ENCODE results near the gene SHC1.

Gene SHC1

GRCh38 chr1:154940651-154941194 lies 29.8 kb downstream of the SHC1 start:
- in situ Hi-C loops (cut with MboI; ENCODE audit: low sequenced_read_pairs), result no loop called here

DNA sequence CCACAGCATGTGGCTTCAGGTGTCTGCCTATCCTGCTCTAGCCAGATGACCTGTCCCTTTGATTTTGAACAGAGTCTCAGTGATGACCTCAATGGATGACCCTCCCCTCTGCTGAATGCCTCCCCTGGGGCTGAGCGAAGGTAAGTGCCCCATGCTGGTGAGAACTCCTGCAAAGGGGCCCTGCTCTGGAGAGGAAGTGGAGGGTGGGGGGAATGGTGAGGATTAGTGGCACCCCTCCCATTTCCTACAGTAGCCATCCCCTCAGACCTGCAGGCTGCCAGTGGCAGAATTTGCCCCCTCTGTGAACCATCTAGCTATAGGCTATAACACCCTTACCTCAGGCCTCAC lies 30.4 kb downstream of the SHC1 start:
- in situ Hi-C loops (cut with MboI; ENCODE audit: low sequenced_read_pairs), result no loop called here

DNA sequence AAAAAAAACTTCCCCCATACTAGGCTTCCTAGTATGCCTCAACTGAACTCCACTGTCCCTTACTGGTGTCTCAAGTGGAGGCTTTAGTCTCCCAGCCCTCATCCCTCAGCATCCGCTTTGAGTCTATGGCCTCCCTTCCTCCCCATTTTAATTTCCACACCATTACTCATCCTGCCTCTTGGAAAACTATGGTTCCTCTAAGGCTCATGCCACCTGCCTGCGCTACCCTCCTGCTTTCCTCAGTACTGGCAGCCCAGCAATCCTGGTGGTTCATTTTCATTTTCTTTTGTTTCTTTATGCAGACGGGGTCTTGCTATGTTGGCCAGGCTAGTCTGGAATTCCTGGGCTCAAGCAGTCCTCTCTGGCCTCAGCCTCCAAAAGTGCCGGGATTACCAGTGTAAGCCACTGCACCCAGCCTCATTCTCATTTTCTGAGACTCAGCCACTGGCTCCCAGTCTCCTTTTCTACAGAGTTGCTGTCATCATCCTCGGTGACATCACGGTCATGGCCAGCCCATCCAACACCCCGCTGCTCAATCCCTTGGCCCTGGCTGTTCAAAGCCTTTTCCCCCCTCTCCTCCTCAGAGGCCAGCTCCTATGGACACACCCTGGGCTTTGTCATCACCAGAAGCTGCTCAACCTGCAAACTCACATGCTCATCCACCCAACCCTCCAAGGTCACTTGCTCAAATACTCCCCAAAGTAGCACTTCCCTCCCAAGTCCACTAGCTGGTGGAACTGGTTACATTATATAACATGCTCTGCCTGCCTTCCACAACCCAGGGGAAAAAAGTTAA lies 31.7 kb downstream of the SHC1 start:
- in situ Hi-C loops (cut with MboI; ENCODE audit: low sequenced_read_pairs), result no loop called here

DNA sequence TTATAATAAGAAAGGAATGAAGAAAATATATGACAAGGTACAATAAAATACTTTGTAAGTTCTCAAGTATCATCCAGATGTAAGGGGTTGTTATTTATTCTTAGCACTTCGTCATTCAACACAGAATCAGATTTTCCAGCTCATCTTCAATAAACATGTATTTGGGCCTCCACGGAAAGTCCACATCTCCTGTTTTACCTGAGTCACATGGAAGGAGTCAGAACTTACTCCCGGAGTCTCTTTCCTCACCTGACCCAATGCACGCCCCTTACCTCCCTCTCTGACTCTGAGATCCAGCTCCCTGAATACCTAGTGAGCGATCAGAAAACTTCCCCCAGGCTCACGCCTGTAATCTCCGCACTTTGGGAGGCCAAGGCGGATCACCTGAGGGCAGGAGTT lies 32.6 kb downstream of the SHC1 start:
- in situ Hi-C loops (cut with MboI; ENCODE audit: low sequenced_read_pairs), result no loop called here

DNA sequence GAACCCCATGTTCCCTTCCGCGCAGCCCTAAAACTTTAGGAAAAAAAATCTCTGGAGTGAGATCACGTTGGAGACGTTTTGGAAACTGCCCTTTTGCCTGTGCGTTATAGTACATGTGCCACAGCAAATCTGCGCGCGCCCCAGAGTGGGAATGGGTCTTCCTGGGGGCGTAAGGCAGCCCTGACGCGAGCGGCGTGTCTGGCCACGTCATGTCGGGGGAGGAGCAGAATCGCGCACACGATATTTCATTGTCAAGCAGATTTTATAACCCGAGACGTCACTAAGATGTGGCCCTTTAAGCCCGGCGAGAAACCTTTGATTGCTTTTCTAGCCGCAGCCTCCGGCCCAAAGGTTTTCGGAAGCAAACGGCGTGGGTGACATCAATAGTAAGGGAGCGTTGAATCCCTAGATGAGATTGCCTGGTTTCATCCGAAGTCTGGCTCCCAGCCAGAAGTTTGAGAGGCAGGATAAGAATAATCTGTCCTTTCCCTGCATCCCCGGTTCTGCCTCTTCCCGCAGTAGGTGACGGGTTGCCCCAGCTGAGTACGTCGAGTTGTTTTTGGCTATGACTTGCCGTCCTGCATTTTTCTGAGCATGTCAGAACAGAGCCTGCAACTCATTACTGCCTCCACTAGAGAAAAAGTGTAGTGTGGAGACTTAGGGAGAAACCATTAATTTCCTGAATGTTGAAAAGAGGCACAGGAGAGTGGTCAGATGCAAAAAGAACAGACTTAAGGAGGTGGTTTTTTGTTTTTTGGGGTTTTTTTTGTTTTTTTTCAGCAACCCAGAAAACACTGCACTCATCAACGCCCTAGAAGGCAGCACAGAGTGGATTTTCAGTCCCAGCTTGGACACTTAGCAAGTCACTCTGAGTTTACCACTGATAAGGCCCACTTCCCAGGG lies 33.2 kb downstream of the SHC1 start:
- in situ Hi-C loops (cut with MboI; ENCODE audit: low sequenced_read_pairs), result no loop called here

DNA sequence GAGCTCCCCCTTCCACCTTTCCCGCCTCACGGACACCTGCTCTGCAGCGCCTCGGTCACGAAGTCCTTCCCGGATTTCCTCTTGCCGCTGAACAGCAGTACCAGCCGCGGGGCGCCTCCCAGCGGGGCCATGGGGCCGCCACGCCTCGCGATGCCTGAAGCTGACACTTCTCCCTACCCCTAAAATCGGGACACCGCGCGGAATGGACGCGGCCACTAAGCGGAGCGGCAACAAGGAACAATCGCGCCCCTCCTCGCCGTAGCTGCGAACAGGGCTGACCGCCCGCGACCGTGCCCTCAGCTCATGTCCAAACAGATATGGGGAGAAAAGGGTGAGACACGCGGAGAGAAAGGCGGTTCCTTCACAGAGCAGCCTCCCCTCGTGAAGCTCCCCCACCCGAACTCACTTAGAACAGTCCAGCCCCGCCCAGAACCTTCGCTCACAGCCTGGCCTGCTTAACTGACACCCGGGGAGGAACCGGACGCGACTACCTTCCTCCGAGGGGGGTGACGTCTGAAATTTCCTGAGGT lies 33.9 kb downstream of the SHC1 start, which contains the start of gene PMVK:
Gene PMVK, minus strand, starts transcription at position 165 of the 530 bp plus-strand sequence. Its CDS starts 34 bp downstream, at position 131.
- in situ Hi-C loops (cut with MboI; ENCODE audit: low sequenced_read_pairs), result no loop called here

- in situ Hi-C loops (cut with MboI; ENCODE audit: low sequenced_read_pairs), result no loop called here
Measured at GRCh38 chr1:154935749-154936554, 34.6 kb downstream of the SHC1 start.

- in situ Hi-C loops (cut with MboI; ENCODE audit: low sequenced_read_pairs), result no loop called here
Measured at GRCh38 chr1:154934358-154934948, 36.1 kb downstream of the SHC1 start.

DNA sequence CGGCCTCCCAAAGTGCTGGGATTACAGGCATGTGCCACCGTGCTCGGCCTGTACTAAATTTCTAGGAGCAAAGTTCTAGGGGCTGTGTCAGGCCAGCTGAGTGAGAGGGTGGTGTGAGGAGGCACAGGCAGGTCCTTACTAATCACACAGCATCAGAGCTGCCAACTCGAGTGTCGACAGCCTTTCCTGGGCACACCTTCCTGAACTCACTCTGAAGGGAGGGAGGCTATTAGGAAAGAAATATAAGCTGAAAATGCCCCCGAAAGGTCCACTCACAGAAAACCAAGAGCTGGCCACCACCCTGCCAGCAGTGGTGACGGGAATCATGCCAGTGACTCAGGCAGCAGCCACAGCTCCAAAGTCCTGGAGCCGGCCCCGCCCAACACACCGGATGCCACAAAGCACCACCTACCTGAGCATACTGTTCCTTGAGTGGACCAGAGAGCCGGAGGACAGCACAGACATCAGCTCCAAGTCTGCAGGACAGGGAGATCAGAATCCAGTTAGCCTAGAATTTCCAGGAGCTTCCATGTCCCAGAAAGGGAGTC lies 38.5 kb downstream of the SHC1 start:
- in situ Hi-C loops (cut with MboI; ENCODE audit: low sequenced_read_pairs), result no loop called here

GRCh38 chr1:154926201-154926600 lies 44.3 kb downstream of the SHC1 start:
- in situ Hi-C loops (cut with MboI; ENCODE audit: low sequenced_read_pairs), result no loop called here

- in situ Hi-C loops (cut with MboI; ENCODE audit: low sequenced_read_pairs), result no loop called here
Measured at GRCh38 chr1:154925335-154926170, 45.0 kb downstream of the SHC1 start.

DNA sequence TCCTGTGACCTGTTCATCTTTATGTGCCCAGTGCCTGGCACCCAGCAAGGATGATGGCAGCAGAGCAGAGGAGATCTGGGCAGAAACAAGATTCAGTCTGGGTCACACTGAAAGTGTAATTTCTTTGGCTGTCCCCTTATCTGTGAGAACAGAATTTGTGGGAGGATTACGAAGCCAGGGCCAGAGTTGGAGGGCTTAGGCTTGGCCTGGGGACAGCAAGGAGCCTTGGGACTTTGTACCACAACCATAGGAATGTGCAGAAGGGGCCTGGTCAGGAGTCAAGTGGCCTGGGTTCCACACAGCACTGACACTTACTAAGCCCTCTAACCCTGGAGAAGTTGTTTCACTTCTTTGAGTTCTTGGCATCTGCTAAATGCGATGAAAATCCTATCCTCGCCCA lies 46.9 kb downstream of the SHC1 start:
- in situ Hi-C loops (cut with MboI; ENCODE audit: low sequenced_read_pairs), result no loop called here

- in situ Hi-C loops (cut with MboI; ENCODE audit: low sequenced_read_pairs), result no loop called here
Measured at GRCh38 chr1:154913273-154913672, 57.3 kb downstream of the SHC1 start.

- in situ Hi-C loops (cut with MboI; ENCODE audit: low sequenced_read_pairs), result no loop called here
Measured at GRCh38 chr1:154912755-154913154, 57.8 kb downstream of the SHC1 start.
